Adrenal gland (tissue), 5 donors: Measurements from ENCODE around the gene ZMYND8.

Experiments
- POLR2A ChIP-seq, 2 donors: fragments of 450-650 bp; IDR thresholded peaks; one replicate each; pipeline ENCODE4 v1.6.1; 2017; ENCODE audit warnings: antibody characterized with exemption in 2 of 2, mild to moderate bottlenecking in 2 of 2, moderate library complexity in 1 of 2
- TF ChIP-seq, protein P1 (sequence below), 6 experiments: fragments of 450-650 bp in 4 of 6; fragments of 200-600 bp in 2 of 6; sonication (generic) in 1 of 6; IDR thresholded peaks; 1 replicate in 5 of 6; 2 replicates in 1 of 6; pipeline versions ENCODE4 v1.5.1 to v1.8.0; 2016 to 2021; ENCODE audit warnings: antibody characterized with exemption in 6 of 6, mild to moderate bottlenecking in 2 of 6, moderate library complexity in 1 of 6
- donor health status: DM: no; HTN: no; CAD: no.

DNA sequence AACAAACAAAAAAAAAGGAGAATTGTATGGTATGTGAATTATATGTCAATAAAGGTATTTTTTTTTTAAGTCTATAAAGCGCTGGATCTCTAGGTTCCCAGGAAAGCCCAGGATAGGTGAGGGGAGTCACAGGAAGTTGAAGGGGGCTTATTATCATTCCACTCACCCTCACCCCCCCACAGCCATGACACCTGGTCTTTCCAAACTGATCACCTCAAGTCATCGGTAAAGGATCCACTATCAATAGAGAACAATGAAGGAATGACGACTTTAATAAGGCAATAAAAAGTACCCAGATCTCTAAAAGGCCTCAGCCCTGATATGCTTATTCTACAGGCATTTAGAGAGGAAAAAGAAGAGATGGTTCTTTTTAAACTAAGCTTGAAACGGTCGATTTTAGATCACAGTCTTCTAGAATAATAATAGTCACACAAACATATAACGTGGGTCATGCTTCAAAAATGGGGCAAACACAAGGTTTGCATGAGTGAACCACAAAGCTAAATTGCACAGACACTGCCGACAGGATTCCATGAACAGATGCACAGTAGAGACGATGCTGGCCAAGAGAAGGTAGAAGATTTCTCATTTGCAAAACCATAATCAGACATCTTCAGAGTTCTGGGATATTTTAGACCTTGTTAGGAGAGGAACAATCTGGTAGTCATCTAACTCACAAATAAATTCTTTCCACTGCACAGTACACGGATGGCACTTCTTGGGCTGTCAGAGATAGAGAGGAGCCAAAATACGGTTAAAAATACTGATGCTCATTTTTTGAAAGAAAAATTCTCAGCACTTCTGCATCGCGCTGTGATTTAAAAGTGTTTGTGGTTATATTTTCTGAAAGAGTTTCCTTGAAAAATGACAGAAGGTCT, 21.0 kb downstream of the ZMYND8 start:
- TF ChIP-seq, protein P1, sequence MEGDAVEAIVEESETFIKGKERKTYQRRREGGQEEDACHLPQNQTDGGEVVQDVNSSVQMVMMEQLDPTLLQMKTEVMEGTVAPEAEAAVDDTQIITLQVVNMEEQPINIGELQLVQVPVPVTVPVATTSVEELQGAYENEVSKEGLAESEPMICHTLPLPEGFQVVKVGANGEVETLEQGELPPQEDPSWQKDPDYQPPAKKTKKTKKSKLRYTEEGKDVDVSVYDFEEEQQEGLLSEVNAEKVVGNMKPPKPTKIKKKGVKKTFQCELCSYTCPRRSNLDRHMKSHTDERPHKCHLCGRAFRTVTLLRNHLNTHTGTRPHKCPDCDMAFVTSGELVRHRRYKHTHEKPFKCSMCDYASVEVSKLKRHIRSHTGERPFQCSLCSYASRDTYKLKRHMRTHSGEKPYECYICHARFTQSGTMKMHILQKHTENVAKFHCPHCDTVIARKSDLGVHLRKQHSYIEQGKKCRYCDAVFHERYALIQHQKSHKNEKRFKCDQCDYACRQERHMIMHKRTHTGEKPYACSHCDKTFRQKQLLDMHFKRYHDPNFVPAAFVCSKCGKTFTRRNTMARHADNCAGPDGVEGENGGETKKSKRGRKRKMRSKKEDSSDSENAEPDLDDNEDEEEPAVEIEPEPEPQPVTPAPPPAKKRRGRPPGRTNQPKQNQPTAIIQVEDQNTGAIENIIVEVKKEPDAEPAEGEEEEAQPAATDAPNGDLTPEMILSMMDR (IDR thresholded peaks at IDR 0.05) = no peak
- TF ChIP-seq POLR2A (IDR thresholded peaks at IDR 0.05) = no peak
